ENCODE results near the gene PIP5K1C.

DNA sequence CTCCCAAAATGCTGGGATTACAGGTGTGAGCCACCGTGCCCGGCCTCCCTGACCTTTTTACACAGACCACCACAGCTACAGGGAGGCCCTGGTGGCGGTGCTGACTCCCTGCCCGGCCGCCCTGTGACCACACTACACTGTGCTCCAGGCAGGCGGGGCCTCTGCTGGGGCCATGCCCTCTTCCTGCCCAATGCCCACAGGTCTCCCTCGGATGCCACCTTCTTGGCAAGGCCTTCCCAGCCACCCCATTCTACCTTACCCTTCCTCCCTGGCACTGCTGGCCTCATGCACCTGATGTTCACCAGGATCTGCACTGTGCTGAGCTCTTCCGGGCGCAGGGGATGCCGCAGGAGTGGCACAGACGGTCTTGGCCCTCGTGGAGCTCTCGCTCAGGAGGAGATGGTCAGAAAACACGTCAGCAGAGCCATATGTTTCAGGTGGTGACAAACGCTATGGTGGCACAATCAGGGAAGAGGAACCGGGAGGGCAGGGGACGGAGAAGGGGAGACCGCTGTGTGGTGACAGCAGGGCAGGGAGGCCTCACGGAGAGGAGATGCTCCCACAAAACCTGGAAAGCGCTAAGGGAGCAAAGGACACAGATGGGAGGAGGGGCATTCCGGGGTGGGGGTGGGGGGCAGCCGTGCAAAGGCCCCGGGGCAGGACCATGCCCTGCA, 4.1 kb downstream of the PIP5K1C start:
- no peak for TF ChIP-seq POLR2A (IDR thresholded peaks at IDR 0.05)
- TF ChIP-seq, protein P1, sequence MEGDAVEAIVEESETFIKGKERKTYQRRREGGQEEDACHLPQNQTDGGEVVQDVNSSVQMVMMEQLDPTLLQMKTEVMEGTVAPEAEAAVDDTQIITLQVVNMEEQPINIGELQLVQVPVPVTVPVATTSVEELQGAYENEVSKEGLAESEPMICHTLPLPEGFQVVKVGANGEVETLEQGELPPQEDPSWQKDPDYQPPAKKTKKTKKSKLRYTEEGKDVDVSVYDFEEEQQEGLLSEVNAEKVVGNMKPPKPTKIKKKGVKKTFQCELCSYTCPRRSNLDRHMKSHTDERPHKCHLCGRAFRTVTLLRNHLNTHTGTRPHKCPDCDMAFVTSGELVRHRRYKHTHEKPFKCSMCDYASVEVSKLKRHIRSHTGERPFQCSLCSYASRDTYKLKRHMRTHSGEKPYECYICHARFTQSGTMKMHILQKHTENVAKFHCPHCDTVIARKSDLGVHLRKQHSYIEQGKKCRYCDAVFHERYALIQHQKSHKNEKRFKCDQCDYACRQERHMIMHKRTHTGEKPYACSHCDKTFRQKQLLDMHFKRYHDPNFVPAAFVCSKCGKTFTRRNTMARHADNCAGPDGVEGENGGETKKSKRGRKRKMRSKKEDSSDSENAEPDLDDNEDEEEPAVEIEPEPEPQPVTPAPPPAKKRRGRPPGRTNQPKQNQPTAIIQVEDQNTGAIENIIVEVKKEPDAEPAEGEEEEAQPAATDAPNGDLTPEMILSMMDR (IDR thresholded peaks at IDR 0.05) = no peak

Measured in body of pancreas (tissue), 4 donors.